Stimulated activated CD8-positive, alpha-beta memory T cell treated with anti-CD3 and anti-CD28 coated beads, Interleukin-2, amount 100 ng/mL, for 1 hour (primary cell): Measurements from ENCODE around the gene HOXA6.

ENCODE experiments used
- DNase-seq, 2 donors: peaks; one replicate each; pipeline ENCODE4 v3.0.0-alpha.2; 2020; ENCODE audit warnings: low read depth in 2 of 2

HOXA6 gene

DNA sequence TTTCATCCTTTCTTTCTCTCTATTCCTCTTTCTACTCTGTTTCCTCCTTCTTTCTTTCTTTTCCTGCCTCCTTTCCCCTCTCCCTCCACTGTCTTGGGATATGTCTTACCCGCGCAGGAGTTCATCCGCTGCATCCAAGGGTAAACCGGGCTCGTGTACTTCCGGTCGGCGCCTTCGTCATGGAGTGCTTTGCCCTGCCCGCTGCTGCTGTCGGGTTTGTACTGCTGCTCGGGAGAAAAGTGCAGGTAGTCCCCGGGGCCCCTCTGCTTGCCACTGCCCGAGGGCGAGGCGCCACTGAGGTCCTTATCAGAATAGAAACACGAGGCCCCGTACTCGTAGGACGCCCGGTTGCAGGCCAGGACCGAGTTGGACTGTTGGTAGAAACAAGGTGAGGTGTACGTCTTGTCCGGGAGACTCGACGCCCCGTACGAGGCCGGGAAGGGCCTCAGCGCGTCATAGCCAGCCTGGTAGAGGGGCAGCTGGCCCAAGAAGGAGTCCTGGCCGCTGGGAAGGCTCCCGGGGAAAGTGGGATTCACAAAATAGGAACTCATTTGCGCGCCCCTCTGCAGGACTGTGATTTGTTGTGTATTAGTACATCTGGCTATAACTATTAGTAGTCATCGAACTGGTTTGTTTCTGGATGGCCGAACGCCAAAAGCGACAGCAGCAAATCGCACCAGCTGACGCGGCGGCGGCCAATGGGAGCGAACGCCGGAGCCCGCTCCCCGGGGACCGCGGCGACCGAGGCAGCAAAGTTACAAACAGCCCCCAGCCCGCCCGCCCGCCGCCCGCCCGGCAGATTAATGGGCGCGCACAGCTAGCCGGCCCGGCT lies at the start of gene HOXA6:
HOXA6 (minus strand) TSS at position 576 of the 832 bp plus-strand sequence; CDS start at position 551, 25 bp downstream.
- no peak for DNase-seq

- peak; percentile 56 to 68 for DNase-seq
These were observed 48.8 kb upstream of the HOXA6 start for GRCh38 chr7:27196287-27196767.

- no peak for DNase-seq
These were observed 47.3 kb upstream of the HOXA6 start for GRCh38 chr7:27194686-27195379.

GRCh38 chr7:27194002-27194352 lies 46.4 kb upstream of the HOXA6 start:
- DNase-seq: no peak

GRCh38 chr7:27193335-27194001 lies 45.9 kb upstream of the HOXA6 start:
- no peak for DNase-seq

DNA sequence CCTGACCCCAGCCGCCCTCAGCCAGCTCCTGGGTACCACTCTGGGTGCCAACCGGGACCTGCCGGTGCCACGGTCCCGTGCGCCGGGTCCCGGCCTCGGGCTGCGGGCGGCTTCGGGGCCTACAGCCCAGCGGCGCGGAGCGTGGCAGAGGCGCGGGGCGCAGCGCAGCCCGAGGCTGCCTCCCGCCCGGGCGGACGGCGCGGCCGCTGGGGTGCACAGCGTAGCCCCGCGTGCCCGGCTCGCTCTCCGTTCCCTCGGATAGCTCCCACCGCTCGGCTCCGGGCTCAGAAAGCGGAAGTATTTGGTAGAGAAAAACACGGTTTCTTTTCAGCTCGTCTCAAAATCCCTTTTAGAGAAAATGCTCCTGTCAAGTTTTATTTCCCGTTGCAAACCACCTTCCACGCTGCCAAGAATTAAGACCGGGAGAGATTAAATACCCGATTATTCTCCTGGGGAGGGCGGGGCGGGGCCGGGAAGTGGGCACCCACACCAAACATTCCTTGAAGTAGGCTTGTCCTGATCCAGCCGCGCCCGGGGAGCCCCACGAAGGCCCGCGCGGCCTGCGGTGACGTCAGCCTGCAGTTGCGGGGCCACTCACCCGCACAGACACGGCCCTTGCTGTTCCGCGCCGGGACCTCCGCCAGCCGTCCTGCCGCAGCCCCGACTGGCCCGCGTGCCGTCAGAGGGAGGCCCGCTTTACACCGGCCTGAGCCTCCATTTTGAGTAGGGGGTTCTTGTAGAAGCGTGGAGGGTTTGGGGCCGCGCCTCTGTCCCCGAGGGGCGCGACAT lies 45.2 kb upstream of the HOXA6 start:
- no peak for DNase-seq

DNA sequence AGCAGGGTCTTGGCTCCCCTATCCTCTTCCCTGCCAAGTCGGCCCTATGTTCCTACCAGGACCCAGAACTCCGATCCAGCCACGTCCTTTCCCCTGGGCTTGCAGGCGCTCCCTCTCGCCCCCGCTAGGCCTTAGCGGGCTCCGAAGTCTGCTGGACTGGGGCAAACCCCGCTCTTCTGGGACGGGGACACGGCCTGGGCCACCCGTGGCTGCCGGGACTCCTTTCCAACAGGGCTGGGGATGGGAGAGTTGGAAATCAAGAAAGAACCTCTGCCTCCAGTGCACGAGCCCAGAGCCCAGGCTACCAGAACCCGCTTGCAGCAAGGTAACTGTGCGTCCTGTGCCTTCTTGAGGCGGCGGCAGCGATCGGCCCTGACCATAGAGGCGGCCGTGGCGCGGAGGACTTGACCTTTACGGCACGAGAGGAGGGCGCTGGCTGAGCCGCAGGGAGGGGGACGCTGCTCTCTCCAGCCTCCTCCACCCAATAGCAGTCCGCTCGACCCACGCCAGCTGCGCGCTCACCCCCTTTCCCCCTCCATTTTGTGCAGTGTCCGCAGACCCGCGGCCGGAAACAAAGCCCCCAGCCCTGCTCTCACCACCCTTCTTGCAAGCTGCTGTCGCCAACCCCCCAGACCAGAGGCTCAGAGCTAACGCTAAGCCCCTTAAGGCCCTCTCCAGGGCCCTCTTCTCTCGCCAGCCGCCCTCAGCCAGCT lies 44.4 kb upstream of the HOXA6 start:
- DNase-seq: no peak

DNA sequence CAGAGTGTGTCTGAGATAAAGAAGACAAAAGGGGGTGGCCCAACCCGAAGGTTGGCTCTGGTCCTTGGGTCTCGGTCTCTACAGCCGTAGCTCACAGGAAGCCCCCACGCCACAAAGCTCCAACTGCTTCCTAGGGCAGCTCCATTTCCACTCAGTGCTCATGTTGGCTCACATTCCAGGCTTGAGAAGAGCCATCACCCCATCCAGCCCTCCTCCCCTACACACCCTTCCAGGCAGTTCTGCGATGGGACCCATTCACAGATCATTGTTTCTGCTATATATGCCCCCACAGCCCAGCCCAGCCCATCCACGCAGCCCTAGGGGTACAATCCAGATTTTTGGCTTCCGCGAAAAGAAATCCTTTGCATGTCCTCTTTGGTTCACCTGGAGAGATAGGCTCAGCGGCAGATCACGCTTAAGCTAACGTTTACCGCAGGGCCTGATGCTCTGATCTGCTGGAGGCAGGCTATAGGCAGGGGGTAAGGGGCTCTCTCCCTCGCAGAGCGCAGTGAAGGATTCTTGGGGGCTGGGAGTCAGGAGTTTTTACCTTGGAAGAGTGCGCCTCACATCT lies 43.7 kb upstream of the HOXA6 start:
- DNase-seq: no peak

DNA sequence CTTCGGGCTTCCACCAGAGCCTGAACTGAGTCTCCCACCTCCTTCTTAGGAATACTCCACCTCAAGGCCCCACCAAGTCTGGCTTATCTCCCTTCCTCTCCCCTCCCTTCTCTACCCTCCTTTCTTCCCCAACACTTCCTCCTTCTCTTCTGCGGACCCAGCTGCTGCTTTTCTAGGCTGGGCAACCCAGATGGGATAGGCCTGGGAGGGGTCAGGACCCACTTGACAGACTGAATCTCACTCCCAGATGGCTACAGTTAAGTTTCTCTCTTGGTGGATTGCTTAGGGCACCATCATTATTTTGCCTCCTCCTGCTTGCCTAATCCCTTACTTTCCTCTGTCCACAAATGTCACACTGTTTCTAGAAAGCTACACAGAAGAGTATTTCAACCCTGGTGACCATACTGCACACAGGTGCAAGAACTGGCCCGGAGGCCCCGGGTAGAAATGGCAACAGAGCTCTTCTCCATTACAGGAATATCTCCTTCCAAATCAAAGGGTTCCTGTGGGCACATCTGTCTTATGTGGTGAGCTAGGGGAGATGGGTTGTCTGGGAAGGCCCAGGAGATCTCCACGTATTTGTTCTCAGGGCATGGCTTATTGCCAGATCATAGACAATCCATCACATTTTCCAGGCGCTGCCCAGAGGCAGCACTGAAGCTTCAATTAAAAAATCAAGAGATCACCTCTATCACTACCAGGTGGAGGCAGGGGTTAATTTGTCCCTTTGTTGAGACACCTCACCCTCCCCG lies 42.6 kb upstream of the HOXA6 start:
- DNase-seq: no peak

DNA sequence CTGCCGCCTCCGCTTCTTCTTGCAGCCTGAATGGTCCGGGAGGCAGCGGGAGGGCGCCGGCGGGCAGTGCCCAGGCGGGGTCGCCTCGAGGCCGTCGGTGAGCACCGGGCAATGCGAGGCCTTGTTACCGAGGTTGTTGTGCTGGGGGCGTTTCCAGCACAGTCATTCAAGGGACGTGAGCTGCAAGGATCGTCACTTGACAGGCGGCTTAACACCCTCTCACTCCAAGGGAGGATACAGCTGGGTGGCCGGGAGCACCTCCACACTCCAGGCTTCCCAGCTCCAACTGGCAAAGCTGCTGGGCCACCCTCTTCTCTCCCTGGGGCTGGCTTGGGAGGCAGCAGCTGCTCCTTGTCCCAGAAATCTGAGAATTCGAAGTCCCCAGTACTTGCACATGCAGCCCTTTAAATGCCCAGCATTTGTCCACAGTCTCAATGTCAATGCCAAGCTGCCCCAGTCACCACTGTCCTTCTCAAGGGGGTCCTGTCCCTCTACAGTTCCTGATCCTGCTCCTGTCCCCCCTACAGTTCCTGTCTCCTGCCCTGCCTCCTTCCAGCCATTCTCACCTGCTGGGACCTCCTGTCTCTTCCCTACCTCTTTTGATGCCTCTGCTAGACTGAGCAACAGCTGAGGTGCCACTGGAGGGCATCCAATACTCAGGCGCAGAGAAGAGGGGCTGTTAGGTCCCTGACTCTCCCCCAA lies 41.9 kb upstream of the HOXA6 start:
- DNase-seq: no peak

GRCh38 chr7:27188386-27189294 lies 41.1 kb upstream of the HOXA6 start:
- DNase-seq: no peak

- no peak for DNase-seq
These were observed 40.2 kb upstream of the HOXA6 start for GRCh38 chr7:27187475-27188385.

GRCh38 chr7:27186668-27187474 lies 39.3 kb upstream of the HOXA6 start:
- no peak for DNase-seq

DNA sequence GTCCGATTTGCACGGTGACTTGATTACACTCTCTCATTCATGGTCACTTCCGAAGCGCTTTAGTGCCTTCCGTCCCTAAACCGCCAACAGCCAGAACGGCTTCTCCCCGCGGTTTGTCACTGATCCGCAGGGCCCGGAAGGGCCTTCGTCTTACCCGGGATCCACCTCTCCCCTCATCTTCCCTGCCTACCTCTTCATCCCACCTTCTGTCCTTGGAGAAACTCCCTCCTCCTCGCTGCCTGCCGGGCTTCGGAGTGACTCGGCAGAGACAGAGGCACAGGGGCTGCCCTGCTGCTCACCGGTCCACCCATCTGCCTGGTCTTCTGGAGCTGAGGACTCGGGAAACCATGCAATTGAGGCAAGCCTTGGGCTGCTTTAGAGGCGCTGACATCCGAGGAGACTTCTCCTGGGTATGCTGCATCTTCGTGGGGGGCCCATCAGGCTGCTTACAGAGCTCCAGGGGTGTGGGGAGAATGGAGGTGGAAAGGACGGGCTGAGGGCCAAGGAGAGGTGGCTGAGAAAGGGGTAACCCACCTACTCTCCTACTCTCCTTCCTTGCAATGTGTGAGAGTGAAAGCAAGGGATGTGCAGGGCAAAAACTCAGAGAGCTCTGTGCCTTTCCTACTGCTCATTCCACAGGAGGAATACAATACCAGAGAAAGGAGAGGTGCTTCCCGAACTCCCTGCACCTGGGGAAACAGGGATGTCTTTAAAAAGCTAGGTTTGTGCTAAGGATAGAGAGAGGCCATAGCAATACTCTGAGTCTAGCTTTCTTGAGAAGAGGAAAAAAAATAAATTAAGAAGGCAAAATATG lies 38.5 kb upstream of the HOXA6 start:
- no peak for DNase-seq

GRCh38 chr7:27185013-27185853 lies 37.7 kb upstream of the HOXA6 start, which contains the start of gene HOXA11:
Gene HOXA11, minus strand, starts transcription at chr7:27185232. Its CDS starts 88 bp downstream, at chr7:27185144.
- no peak for DNase-seq
